Fibroblast of mammary gland (primary cell): Measurements from ENCODE around the gene SEC22C.

Experiments used
- DNase-seq: peaks from one replicate; pipeline ENCODE4 v3.0.0-alpha.2; 2010; ENCODE audit warnings: low read depth
- H3K4me3 ChIP-seq: 2 replicates; pipeline ENCODE4 v1.5.1; 2011; ENCODE audit warnings: low read depth, mild to moderate bottlenecking, low read length, moderate library complexity; ENCODE audit not compliant: control insufficient read depth
- TF ChIP-seq, protein P1 (sequence below): conservative IDR thresholded peaks from 2 replicates; pipeline ENCODE4 v1.5.1; 2011; ENCODE audit warnings: low read depth, low read length, inconsistent platforms; ENCODE audit not compliant: control insufficient read depth, insufficient read depth

The SEC22C gene

DNA sequence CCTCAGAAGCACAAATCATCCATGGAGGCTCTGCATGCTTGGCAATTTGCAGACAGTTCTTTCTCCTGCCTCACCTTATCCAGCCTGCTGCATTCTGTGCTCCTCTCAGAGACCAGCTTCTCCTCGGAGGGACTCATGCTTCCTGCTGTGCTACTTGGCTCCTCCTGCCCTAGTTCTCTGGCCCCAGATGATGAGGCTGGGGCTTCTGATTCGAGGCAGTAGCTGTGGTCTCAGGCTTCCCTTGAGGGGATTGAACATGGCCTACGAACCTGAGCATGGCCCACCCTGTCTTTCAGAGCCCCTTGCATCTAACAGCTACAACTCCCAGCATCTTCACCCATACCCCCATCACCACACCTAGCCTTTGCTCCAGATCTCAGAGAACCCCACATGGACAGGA, 72.7 kb downstream of the SEC22C start:
- no peak overlapping the region for H3K4me3 ChIP-seq
- TF ChIP-seq, protein P1, sequence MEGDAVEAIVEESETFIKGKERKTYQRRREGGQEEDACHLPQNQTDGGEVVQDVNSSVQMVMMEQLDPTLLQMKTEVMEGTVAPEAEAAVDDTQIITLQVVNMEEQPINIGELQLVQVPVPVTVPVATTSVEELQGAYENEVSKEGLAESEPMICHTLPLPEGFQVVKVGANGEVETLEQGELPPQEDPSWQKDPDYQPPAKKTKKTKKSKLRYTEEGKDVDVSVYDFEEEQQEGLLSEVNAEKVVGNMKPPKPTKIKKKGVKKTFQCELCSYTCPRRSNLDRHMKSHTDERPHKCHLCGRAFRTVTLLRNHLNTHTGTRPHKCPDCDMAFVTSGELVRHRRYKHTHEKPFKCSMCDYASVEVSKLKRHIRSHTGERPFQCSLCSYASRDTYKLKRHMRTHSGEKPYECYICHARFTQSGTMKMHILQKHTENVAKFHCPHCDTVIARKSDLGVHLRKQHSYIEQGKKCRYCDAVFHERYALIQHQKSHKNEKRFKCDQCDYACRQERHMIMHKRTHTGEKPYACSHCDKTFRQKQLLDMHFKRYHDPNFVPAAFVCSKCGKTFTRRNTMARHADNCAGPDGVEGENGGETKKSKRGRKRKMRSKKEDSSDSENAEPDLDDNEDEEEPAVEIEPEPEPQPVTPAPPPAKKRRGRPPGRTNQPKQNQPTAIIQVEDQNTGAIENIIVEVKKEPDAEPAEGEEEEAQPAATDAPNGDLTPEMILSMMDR = no peak
- no peak for DNase-seq

DNA sequence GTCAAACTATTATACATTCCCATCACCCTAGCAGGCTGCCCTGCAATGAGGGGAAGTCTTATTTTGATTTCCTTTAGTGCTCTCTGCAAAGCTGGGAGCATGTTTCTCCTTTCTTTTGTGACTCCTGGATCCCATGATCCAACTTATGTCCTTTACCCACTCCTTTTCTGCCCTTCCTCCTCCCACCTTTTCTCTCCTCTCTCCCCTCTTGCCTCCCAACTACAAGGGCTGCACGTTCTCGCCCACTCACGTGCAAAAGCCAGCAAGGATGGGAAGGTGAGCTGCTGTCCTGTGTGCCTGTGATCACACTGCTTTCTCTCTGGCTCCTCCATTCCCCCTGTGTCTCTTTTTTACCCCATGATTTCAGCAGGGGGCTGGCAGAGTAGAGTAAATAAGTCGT, 73.2 kb downstream of the SEC22C start:
- TF ChIP-seq, protein P1 = no peak
- H3K4me3 ChIP-seq = no peak overlapping the region
- no peak for DNase-seq

DNA sequence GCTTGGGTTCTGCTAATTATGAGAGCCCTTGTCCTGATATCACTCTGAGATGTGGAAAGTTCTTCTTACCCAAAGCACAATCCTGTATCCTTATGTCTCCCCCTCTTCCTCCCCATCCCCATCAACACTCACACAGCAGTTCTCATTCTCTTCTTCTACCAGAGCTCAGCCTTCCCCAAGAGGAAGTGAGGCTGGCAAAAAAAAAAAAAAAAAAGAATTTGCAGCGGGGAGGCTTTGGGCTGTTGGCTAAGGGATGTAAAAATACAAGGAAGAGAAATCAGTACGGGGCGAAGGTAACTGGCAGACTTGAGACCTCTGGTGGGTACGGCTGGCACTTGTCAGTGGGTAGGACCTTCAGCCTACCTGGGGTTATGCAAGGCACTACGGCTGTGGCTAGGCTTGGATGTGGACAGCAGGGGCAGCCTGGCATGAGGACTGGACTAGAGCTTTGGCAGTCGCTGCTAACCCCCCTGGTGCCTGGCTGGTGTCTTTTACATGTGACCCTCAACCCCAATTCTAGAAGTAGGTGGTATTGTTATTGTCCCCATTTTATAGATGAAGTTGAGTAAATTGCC, 73.9 kb downstream of the SEC22C start:
- H3K4me3 ChIP-seq = no peak overlapping the region
- TF ChIP-seq, protein P1 = no peak
- DNase-seq = no peak

DNA sequence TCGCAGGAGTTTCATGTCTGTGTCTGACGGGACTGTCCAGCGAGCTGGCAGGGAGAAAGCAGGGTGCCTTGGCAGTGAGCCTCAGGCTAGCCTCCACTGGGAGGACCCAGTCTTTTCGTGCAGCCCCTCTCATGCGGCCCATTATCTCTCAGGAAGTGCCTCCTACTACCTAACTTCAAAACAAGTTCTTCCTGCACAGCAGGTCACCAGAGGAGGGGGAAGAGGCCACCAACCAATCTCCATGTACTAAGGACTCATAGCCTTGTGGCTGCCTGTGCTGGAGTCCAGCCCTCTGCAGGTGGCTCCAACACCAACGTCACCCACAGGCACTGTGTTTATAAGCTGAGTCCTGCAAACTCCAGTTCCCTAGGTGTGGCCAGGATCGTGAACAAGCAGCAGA, 74.5 kb downstream of the SEC22C start:
- no peak for DNase-seq
- TF ChIP-seq, protein P1 = no peak
- H3K4me3 ChIP-seq = no peak overlapping the region

DNA sequence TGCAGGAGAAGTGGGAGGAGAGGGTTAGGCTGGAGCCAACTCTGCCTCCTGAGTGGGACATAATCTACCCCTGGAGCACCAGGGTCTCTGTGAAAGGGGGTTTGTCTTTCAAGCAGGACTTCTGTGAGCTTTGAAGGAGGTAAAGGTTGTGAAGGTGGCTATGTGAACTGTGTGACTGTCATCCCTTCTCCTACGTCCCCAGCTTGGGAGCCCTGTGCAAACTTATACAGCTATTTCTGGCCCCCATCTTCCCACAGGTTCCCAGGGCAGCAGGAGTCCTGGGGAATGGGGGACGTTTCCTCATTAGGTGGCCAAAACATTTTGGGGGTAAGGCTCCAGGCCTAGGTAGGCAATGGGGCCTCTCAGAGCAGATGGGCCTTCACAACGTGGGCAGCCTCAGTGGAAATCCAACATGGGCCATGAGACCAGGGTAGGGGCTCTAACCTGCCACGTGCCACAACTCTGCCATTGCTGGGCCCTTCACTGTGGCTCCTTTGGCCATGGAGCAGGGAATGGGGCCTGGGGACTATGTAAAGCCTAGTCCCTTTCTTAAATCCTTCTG, 75.8 kb downstream of the SEC22C start:
- no peak overlapping the region for H3K4me3 ChIP-seq
- no peak for DNase-seq
- TF ChIP-seq, protein P1 = no peak

DNA sequence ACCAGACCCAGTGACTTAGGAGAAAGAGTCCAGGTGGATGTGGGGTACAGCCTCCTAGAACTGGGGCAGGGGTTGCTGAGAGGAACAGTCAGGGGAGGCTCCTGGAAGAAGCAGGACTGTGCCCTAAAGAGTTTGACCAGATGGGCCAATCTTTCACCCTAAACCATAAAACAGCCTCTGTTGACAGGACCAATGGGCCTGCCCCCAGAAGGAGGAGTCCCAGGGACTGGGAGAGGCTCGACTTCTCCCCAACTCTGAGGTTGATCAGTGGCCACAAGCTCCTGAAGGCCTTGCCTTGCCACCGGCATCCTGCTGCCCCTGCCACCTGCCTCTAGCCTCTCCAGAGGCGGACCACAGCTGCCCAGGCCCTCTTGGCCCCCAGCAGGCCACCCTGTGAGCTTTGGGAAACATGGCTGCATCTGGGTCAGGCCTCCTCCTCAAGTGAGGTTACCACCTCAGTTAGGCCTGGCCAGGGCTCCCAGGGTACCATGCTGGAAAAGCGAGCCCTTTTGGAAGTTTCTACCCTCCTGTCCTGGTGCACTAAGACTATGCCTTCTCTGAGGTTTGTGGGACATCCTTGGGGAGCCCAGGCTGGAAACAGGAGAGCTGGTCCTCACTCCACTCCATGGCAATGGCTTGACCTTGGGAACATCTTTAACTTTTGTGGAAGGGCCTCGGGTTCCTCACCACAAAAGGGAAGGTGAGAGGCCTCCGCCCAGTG, 76.5 kb downstream of the SEC22C start:
- TF ChIP-seq, protein P1 = no peak
- no peak for DNase-seq
- H3K4me3 ChIP-seq = no peak overlapping the region
